ENCODE measurements around the gene PROS1. TPM values are rescaled to one million over a fixed set of nuclear protein-coding genes. Genes with fewer than 3 reads are reported as not detected.

The PROS1 gene
- polyA plus RNA-seq, 1 donor from 2014 or later: 2.8 TPM

DNA sequence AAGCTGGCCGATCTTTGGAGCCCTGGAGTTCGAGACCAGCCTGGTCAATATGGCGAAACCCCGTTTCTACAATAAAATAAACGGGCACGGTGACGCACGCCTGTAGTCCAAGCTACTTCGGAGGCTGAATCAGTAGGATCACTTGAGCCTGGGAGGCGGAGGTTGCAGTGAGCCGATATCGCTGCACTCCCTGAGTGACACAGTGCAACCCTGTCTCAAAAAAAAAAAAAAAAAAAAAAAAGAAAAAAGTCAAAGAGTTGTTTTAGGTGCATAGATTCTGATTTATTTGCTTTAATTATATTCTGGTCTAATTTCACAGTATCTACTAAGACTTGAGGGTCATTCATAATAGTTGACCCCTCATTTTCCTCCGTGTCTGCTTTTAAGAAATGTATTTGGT lies 8.0 kb upstream of the PROS1 start:
- Histone ChIP-seq H3K27ac (ENCODE audit: low read length) (no peak overlapping the region), H3K4me3 (ENCODE audit: low read length) (peak overlapping the region; percentile 81), H3K79me2 (replicated peaks; ENCODE audit: insufficient read depth, low read length) (peaks cover 60% of the 10 kb centered on the region), H3K27me3 (ENCODE audit: insufficient read depth, low read depth, low read length) (no peaks in the 10 kb centered on the region), H3K4me2 (ENCODE audit: low read length) (peak overlapping the region; percentile 85), H3K36me3 (ENCODE audit: insufficient read depth, low read length) (no peaks in the 10 kb centered on the region), H3K9me2 (ENCODE audit: insufficient read depth, low read length) (no peaks in the 10 kb centered on the region), H3K9ac (ENCODE audit: low read length) (no peak overlapping the region), H2AFZ (ENCODE audit: low read depth, low read length) (no peak overlapping the region), H3K9me3 (ENCODE audit: low read length) (no peaks in the 10 kb centered on the region), H4K20me1 (ENCODE audit: insufficient read depth) (no peaks in the 10 kb centered on the region), H3F3A (ENCODE audit: insufficient read depth, low read length, poor library complexity, severe bottlenecking) (no peaks in the 10 kb centered on the region)
- no peak for TF ChIP-seq EP300 (conservative IDR thresholded peaks at IDR 0.05; ENCODE audit: poor library complexity, severe bottlenecking)
- TF ChIP-seq, protein P1, sequence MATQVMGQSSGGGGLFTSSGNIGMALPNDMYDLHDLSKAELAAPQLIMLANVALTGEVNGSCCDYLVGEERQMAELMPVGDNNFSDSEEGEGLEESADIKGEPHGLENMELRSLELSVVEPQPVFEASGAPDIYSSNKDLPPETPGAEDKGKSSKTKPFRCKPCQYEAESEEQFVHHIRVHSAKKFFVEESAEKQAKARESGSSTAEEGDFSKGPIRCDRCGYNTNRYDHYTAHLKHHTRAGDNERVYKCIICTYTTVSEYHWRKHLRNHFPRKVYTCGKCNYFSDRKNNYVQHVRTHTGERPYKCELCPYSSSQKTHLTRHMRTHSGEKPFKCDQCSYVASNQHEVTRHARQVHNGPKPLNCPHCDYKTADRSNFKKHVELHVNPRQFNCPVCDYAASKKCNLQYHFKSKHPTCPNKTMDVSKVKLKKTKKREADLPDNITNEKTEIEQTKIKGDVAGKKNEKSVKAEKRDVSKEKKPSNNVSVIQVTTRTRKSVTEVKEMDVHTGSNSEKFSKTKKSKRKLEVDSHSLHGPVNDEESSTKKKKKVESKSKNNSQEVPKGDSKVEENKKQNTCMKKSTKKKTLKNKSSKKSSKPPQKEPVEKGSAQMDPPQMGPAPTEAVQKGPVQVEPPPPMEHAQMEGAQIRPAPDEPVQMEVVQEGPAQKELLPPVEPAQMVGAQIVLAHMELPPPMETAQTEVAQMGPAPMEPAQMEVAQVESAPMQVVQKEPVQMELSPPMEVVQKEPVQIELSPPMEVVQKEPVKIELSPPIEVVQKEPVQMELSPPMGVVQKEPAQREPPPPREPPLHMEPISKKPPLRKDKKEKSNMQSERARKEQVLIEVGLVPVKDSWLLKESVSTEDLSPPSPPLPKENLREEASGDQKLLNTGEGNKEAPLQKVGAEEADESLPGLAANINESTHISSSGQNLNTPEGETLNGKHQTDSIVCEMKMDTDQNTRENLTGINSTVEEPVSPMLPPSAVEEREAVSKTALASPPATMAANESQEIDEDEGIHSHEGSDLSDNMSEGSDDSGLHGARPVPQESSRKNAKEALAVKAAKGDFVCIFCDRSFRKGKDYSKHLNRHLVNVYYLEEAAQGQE (IDR thresholded peaks at IDR 0.05; ENCODE audit: borderline replicate concordance): no peak
- TF ChIP-seq EZH2 (IDR thresholded peaks at IDR 0.05; ENCODE audit: borderline replicate concordance, insufficient read depth, low read length, poor library complexity, severe bottlenecking): no peak
- TF ChIP-seq POLR2AphosphoS5 (IDR thresholded peaks at IDR 0.05): no peak
- TF ChIP-seq MXI1 (conservative IDR thresholded peaks at IDR 0.05; ENCODE audit: poor library complexity, severe bottlenecking): no peak

DNA sequence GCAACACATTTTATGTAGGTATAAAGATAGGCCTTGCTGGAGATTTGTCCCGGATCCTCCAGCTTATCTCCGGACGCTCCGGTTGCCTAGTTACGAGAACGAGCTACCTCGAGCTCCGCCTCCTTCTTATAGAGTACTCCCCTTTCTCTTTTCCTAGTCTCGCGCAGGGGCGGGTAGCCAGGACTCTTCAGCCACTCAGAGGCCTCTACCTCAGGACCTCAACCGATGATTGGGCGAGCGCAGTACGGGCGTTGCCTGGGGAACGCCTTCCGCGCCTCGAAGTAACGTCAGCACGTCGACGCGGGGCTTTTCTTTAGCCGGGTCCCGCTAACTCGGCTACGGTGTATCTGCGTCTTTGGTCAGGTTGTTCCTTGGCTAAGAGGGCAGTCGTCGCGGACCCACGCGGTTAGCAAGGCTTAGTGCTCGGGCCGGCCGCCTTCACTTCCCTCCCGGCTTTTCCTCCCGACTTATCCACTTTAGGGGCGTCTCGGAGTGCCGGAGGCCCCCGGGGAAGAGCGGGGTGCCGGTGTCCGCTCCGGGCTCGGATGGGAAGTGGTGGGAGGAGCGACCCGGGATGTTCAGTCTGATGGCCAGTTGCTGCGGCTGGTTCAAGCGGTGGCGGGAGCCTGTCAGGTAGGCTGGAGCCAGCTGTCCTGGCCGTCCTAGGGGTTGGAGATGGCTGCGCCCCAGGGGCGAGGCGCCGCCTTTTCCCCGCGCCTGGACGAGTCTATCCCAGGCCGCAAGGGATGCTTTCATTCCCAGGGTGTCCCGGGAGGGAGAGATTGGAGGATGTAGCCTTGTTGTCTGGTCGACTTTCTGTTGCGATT lies 6.4 kb upstream of the PROS1 start, which contains the start of gene ARL13B:
TSS of gene ARL13B (plus strand) at position 306 of the 827 bp plus-strand sequence. CDS start at position 575, 269 bp downstream.
- Histone ChIP-seq H3K27ac (ENCODE audit: low read length) (peak within 1 kb of the TSS; percentile 79), H3K4me3 (ENCODE audit: low read length) (peak within 1 kb of the TSS; percentile 81), H3K9ac (ENCODE audit: low read length) (peak within 1 kb of the TSS; percentile 79), H3K27me3 (ENCODE audit: insufficient read depth, low read depth, low read length) (no peaks in the 10 kb centered on the region), H3K4me2 (ENCODE audit: low read length) (peak within 1 kb of the TSS; percentile 93), H3K79me2 (replicated peaks; ENCODE audit: insufficient read depth, low read length) (peaks cover 46% of the 10 kb centered on the region), H2AFZ (ENCODE audit: low read depth, low read length) (peak within 1 kb of the TSS; percentile 88), H3K36me3 (ENCODE audit: insufficient read depth, low read length) (no peaks in the 10 kb centered on the region), H3K9me3 (ENCODE audit: low read length) (no peaks in the 10 kb centered on the region), H4K20me1 (ENCODE audit: insufficient read depth) (no peaks in the 10 kb centered on the region), H3F3A (ENCODE audit: insufficient read depth, low read length, poor library complexity, severe bottlenecking) (no peaks in the 10 kb centered on the region), H3K9me2 (ENCODE audit: insufficient read depth, low read length) (no peaks in the 10 kb centered on the region)
- TF ChIP-seq, protein P1 (IDR thresholded peaks at IDR 0.05; ENCODE audit: borderline replicate concordance): peak; percentile 86
- TF ChIP-seq RAD21 (conservative IDR thresholded peaks at IDR 0.05) (no peak), SMC3 (conservative IDR thresholded peaks at IDR 0.05; ENCODE audit: poor library complexity) (no peak), MXI1 (conservative IDR thresholded peaks at IDR 0.05; ENCODE audit: poor library complexity, severe bottlenecking) (peak; percentile 81), TAF1 (IDR thresholded peaks at IDR 0.05; ENCODE audit: low read depth) (peak; percentile 60), EZH2 (IDR thresholded peaks at IDR 0.05; ENCODE audit: borderline replicate concordance, insufficient read depth, low read length, poor library complexity, severe bottlenecking) (no peak), EP300 (conservative IDR thresholded peaks at IDR 0.05; ENCODE audit: poor library complexity, severe bottlenecking) (peak; percentile 52), POLR2AphosphoS5 (IDR thresholded peaks at IDR 0.05) (peak; percentile 93)
- TF ChIP-seq, protein P2, sequence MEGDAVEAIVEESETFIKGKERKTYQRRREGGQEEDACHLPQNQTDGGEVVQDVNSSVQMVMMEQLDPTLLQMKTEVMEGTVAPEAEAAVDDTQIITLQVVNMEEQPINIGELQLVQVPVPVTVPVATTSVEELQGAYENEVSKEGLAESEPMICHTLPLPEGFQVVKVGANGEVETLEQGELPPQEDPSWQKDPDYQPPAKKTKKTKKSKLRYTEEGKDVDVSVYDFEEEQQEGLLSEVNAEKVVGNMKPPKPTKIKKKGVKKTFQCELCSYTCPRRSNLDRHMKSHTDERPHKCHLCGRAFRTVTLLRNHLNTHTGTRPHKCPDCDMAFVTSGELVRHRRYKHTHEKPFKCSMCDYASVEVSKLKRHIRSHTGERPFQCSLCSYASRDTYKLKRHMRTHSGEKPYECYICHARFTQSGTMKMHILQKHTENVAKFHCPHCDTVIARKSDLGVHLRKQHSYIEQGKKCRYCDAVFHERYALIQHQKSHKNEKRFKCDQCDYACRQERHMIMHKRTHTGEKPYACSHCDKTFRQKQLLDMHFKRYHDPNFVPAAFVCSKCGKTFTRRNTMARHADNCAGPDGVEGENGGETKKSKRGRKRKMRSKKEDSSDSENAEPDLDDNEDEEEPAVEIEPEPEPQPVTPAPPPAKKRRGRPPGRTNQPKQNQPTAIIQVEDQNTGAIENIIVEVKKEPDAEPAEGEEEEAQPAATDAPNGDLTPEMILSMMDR (IDR thresholded peaks at IDR 0.05; ENCODE audit: poor library complexity, severe bottlenecking): peak; percentile 11

All from neural cell (in vitro differentiated cells).